H1 (cell line): ENCODE data around the gene SIGLEC7. TPM values are rescaled to one million over a fixed set of nuclear protein-coding genes. Genes with fewer than 3 reads are reported as not detected.

Experiments
- CTCF ChIA-PET: fragments of 300-600 bp; sonication (Branson Sonifier 250); formaldehyde crosslinking; loops from one replicate; lab custom pipeline; 2021; ENCODE audit not compliant: partially characterized antibody; lab: Charles Lee
- POLR2A ChIA-PET: fragments of 300-600 bp; sonication (Branson Sonifier 250); formaldehyde crosslinking; loops from one replicate; lab custom pipeline; 2021; ENCODE audit warnings: inconsistent platforms; ENCODE audit not compliant: partially characterized antibody; lab: Charles Lee
- DNase-seq, 2 experiments: peaks; one replicate each; pipeline versions ENCODE4 v3.0.0 to v3.0.0-alpha.2; 2010 to 2022; ENCODE audit warnings: low spot score in 2 of 2, low read depth in 1 of 2, mixed read lengths in 1 of 2
- FAIRE-seq: peaks from 2 replicates; lab custom pipeline; 2011; peaks lifted over from hg19 to GRCh38; lab: Jason Lieb, UNC
- H2AFZ ChIP-seq: 2 replicates; pipeline ENCODE4 v1.8.1; 2012; ENCODE audit warnings: low read length, inconsistent platforms
- H2AK5ac ChIP-seq: 2 replicates; pipeline ENCODE4 v1.6.1; 2013; ENCODE audit warnings: low read depth, low read length
- H2BK120ac ChIP-seq: replicated peaks from 2 replicates; pipeline ENCODE3; 2013; ENCODE audit warnings: low read depth, low read length, inconsistent platforms
- H2BK12ac ChIP-seq: 2 replicates; pipeline ENCODE4 v1.6.1; 2013; ENCODE audit warnings: low read depth, low read length
- H2BK15ac ChIP-seq: 2 replicates; pipeline ENCODE4 v1.6.1; 2013; ENCODE audit warnings: low read length
- H2BK20ac ChIP-seq: 2 replicates; pipeline ENCODE4 v1.6.1; 2013; ENCODE audit warnings: low read length
- H2BK5ac ChIP-seq: 2 replicates; pipeline ENCODE4 v1.6.1; 2013; ENCODE audit warnings: low read depth, low read length
- H3K14ac ChIP-seq: 2 replicates; pipeline ENCODE4 v1.6.1; 2013; ENCODE audit warnings: inconsistent platforms; ENCODE audit not compliant: insufficient read length
- H3K18ac ChIP-seq: 2 replicates; pipeline ENCODE4 v1.6.1; 2013; ENCODE audit warnings: low read length; ENCODE audit errors: extremely low read depth
- H3K23ac ChIP-seq: 2 replicates; pipeline ENCODE4 v1.6.1; 2013; ENCODE audit warnings: inconsistent platforms; ENCODE audit not compliant: insufficient read length
- H3K23me2 ChIP-seq: 2 replicates; pipeline ENCODE4 v1.6.1; 2013; ENCODE audit warnings: low read depth, low read length
- H3K27ac ChIP-seq: 2 replicates; pipeline ENCODE4 v1.6.1; 2011; ENCODE audit warnings: low read depth, low read length, inconsistent platforms
- H3K27me3 ChIP-seq, 4 experiments: replicated peaks in 1 of 4; 1 replicate in 1 of 4; 2 replicates in 3 of 4; pipeline versions ENCODE4 v1.6.1 to v1.8.1; 2011 to 2013; ENCODE audit warnings: low read length in 3 of 4, mild to moderate bottlenecking in 3 of 4, inconsistent platforms in 2 of 4, mixed read lengths in 2 of 4, moderate library complexity in 1 of 4; ENCODE audit not compliant: control insufficient read depth in 3 of 4, insufficient read depth in 3 of 4; ENCODE audit errors: extremely low read depth in 1 of 4
- H3K36me3 ChIP-seq, 4 experiments: 2 replicates each; pipeline versions ENCODE4 v1.6.1 to v1.8.1; 2011 to 2013; ENCODE audit warnings: mild to moderate bottlenecking in 4 of 4, low read length in 3 of 4, moderate library complexity in 2 of 4, control low read depth in 1 of 4, inconsistent platforms in 1 of 4; ENCODE audit not compliant: insufficient read depth in 4 of 4, control insufficient read depth in 2 of 4
- H3K4ac ChIP-seq: replicated peaks from 2 replicates; pipeline ENCODE3; 2013; ENCODE audit warnings: low read length, low read depth, mixed read lengths, inconsistent platforms; ENCODE audit not compliant: insufficient read length
- H3K4me1 ChIP-seq, 4 experiments: replicated peaks in 1 of 4; 1 replicate in 1 of 4; 2 replicates in 3 of 4; pipeline versions ENCODE4 v1.6.1 to v1.8.1; 2011 to 2013; ENCODE audit warnings: low read length in 3 of 4, inconsistent platforms in 2 of 4, mixed read lengths in 1 of 4; ENCODE audit not compliant: insufficient read depth in 4 of 4, control insufficient read depth in 3 of 4
- H3K4me2 ChIP-seq, 2 experiments: 2 replicates each; pipeline versions ENCODE4 v1.6.1 to v1.8.1; 2011 to 2013; ENCODE audit warnings: low read depth in 2 of 2, low read length in 2 of 2, control low read depth in 1 of 2, inconsistent platforms in 1 of 2, mild to moderate bottlenecking in 1 of 2; ENCODE audit not compliant: insufficient read depth in 1 of 2
- H3K4me3 ChIP-seq, 4 experiments: fragments of 200-600, 300-600 bp in 1 of 4; sonication (generic), shearing (Covaris generic), sonication (Bioruptor Twin) in 1 of 4; 2 replicates each; pipeline versions ENCODE4 v1.5.1 to v1.8.1; 2011 to 2016; ENCODE audit warnings: low read length in 4 of 4, low read depth in 3 of 4, control low read depth in 2 of 4, inconsistent platforms in 2 of 4, mild to moderate bottlenecking in 2 of 4, mixed read lengths in 1 of 4, moderate library complexity in 1 of 4; ENCODE audit not compliant: insufficient read depth in 2 of 4; ENCODE audit errors: extremely low read depth in 1 of 4
- H3K56ac ChIP-seq: replicated peaks from 2 replicates; pipeline ENCODE3; 2013; ENCODE audit warnings: low read depth, mild to moderate bottlenecking, mixed read lengths, low read length, inconsistent platforms; ENCODE audit not compliant: insufficient read length
- H3K79me1 ChIP-seq: 2 replicates; pipeline ENCODE4 v1.6.1; 2013; ENCODE audit warnings: low read depth, low read length, control low read depth
- H3K79me2 ChIP-seq, 2 experiments: 2 replicates each; pipeline versions ENCODE4 v1.6.1 to v1.8.1; 2012 to 2013; ENCODE audit warnings: low read length in 2 of 2, mild to moderate bottlenecking in 2 of 2, inconsistent platforms in 1 of 2; ENCODE audit not compliant: insufficient read depth in 2 of 2, control insufficient read depth in 1 of 2
- H3K9ac ChIP-seq, 4 experiments: replicated peaks in 1 of 4; 1 replicate in 1 of 4; 2 replicates in 3 of 4; pipeline versions ENCODE4 v1.6.1 to v1.8.1; 2011 to 2013; ENCODE audit warnings: low read depth in 3 of 4, low read length in 3 of 4, control low read depth in 2 of 4, mild to moderate bottlenecking in 2 of 4, moderate library complexity in 2 of 4, inconsistent platforms in 1 of 4; ENCODE audit errors: extremely low read depth in 1 of 4
- H3K9me3 ChIP-seq, 2 experiments: 2 replicates each; pipeline versions ENCODE4 v1.6.1 to v1.8.1; 2012 to 2013; ENCODE audit warnings: mild to moderate bottlenecking in 2 of 2, moderate library complexity in 2 of 2, control low read depth in 1 of 2, inconsistent platforms in 1 of 2, low read depth in 1 of 2, low read length in 1 of 2, mixed read lengths in 1 of 2; ENCODE audit not compliant: insufficient read depth in 2 of 2
- H4K20me1 ChIP-seq, 2 experiments: replicated peaks in 1 of 2; 2 replicates each; pipeline versions ENCODE3 to v1.8.1; 2011 to 2013; ENCODE audit warnings: inconsistent platforms in 2 of 2, low read length in 2 of 2, mild to moderate bottlenecking in 1 of 2; ENCODE audit not compliant: insufficient read depth in 2 of 2, control insufficient read depth in 1 of 2
- H4K5ac ChIP-seq: 2 replicates; pipeline ENCODE4 v1.6.1; 2013; ENCODE audit warnings: low read length, low read depth, mixed read lengths, inconsistent platforms; ENCODE audit not compliant: insufficient read length
- H4K8ac ChIP-seq: 2 replicates; pipeline ENCODE4 v1.8.0; 2013; ENCODE audit warnings: mild to moderate bottlenecking, moderate library complexity, low read length, inconsistent platforms; ENCODE audit not compliant: insufficient read depth; ENCODE audit errors: extremely low read depth
- H4K91ac ChIP-seq: replicated peaks from 2 replicates; pipeline ENCODE3; 2013; ENCODE audit warnings: low read length, mixed read lengths, inconsistent platforms; ENCODE audit not compliant: insufficient read length
- BACH1 ChIP-seq: IDR thresholded peaks from 2 replicates; pipeline ENCODE4 v1.6.1; 2012; ENCODE audit warnings: low read length, improper control_type of control experiment
- EP300 ChIP-seq, 2 experiments: IDR thresholded peaks; 1 replicate in 1 of 2; 2 replicates in 1 of 2; pipeline ENCODE4 v1.6.1; 2011 to 2012; ENCODE audit warnings: low read depth in 2 of 2, low read length in 2 of 2, mild to moderate bottlenecking in 2 of 2, borderline replicate concordance in 1 of 2, inconsistent platforms in 1 of 2, moderate library complexity in 1 of 2
- JUND ChIP-seq: IDR thresholded peaks from 2 replicates; pipeline ENCODE4 v1.6.1; 2011; ENCODE audit warnings: mild to moderate bottlenecking, improper control_type of control experiment, low read length
- PHF8 ChIP-seq: fragments of 200-600 bp; sonication (generic); conservative IDR thresholded peaks from 2 replicates; pipeline ENCODE4 v1.7.1; 2012; ENCODE audit warnings: low read depth, mild to moderate bottlenecking, inconsistent platforms, low read length, moderate library complexity
- WGBS, 2 experiments: shearing (Covaris generic) in 1 of 2; methylation state at CpG; one replicate each; pipeline versions ENCODE4 v1.1.6 to v1.1.7; 2013 to 2015; ENCODE audit warnings: low lambda C conversion rate in 2 of 2, mixed read lengths in 2 of 2, inconsistent platforms in 1 of 2, low coverage in 1 of 2, missing lambda C conversion rate in 1 of 2; ENCODE audit not compliant: insufficient replicate concordance in 2 of 2, insufficient coverage in 1 of 2, insufficient read length in 1 of 2; ENCODE audit errors: extremely low coverage in 1 of 2, missing lambda C conversion rate in 1 of 2; 5-methylcytosine and 5-hydroxymethylcytosine counted together
- polyA plus RNA-seq, 7 experiments: library from polyadenylated mRNA; depleted of rRNA in 3 of 7; stranded (reverse) in 5 of 7; unstranded in 2 of 7; fragments of >200 nt in 5 of 7; fragments of 200-250 nt in 2 of 7; gene quantifications; 1 replicate in 5 of 7; 2 replicates in 1 of 7; 4 replicates in 1 of 7; pipeline versions ENCODE4 v1.2.1 to v1.2.3, GENCODE V29; 2011 to 2013; ENCODE audit warnings: missing spikeins in 2 of 7, mixed read lengths in 2 of 7
- total RNA-seq: library from RNA; stranded (reverse); fragmentation: NEBNext Ultra II Directional; extraction: Animal tissue kit (Norgen Biotek cat#: 25700); gene quantifications from 2 replicates; pipeline ENCODE4 v1.2.1, GENCODE V29; 2021

The SIGLEC7 gene
- total and polyA plus RNA-seq, 2 of the 8 experiments (the other 6 are each of a cell fraction or from before 2014, with no cell fraction given) = not detected

GRCh38 chr19:51097796-51098195 lies 44.3 kb upstream of the SIGLEC7 start:
- TF ChIP-seq BACH1 (no peak), PHF8 (no peak), JUND (no peak), EP300 (IDR thresholded peaks at IDR 0.05; ENCODE audit: borderline replicate concordance in 1 of 2, low read depth in 2 of 2, low read length in 2 of 2) (no peak)

More at GRCh38 chr19:51097796-51098195, 44.3 kb upstream of the SIGLEC7 start:
- DNase-seq = no peak
- Histone ChIP-seq H3K4me1 (peaks cover 0 to 6% (median 2%) of the 10 kb centered on the region in 4 experiments; a peak in 4 of 7 replicates), H3K4me3 (no peak overlapping the region), H2AK5ac (no peak overlapping the region), H2BK12ac (no peak overlapping the region), H3K4me2 (no peak overlapping the region), H2AFZ (no peak overlapping the region), H4K20me1 (peaks cover 2 to 3% of the 10 kb centered on the region in 2 experiments), H4K5ac (no peak overlapping the region), H2BK120ac (no peak overlapping the region), H3K9ac (no peak overlapping the region), H3K18ac (no peak overlapping the region), H3K27ac (no peak overlapping the region), H3K27me3 (no peaks in the 10 kb centered on the region; a peak in 1 of 7 replicates), H3K36me3 (no peaks in the 10 kb centered on the region; a peak in 3 of 8 replicates), H3K4ac (no peak overlapping the region), H2BK20ac (no peak overlapping the region), H3K23me2 (no peaks in the 10 kb centered on the region), H3K9me3 (no peaks in the 10 kb centered on the region), H3K79me1 (peaks cover 3% of the 10 kb centered on the region), H3K79me2 (no peaks in the 10 kb centered on the region), H3K14ac (no peak overlapping the region), H3K56ac (no peak overlapping the region), H4K8ac (no peak overlapping the region), H2BK5ac (no peak overlapping the region), H2BK15ac (no peak overlapping the region), H3K23ac (no peak overlapping the region), H4K91ac (no peak overlapping the region)
- FAIRE-seq = no peak
- CTCF ChIA-PET = interaction anchor here (0.6 kb wide), 1 partner anchor 97 kb away, joined by 3 read pairs; the partner anchor contains the start of gene KLK8
- WGBS, 2 experiments = 86% methylated on average over 13 of the region's 20 CpGs; no CpG with 5 or more reads in 1 of the 2 experiments
- POLR2A ChIA-PET = no interaction called here
